SU-DHL-6 (cell line): ENCODE data around the gene ARPC1B.

ENCODE experiments used
- H2AFZ ChIP-seq: fragments of 200-600 bp; sonication (generic); 2 replicates; pipeline ENCODE4 v1.6.1; 2014; ENCODE audit warnings: low read depth, mild to moderate bottlenecking, moderate library complexity, mixed read lengths, antibody characterized with exemption, low read length; ENCODE audit not compliant: severe bottlenecking
- H3F3A ChIP-seq: fragments of 200-600 bp; shearing (Covaris generic); 2 replicates; pipeline ENCODE4 v1.6.0; 2016; ENCODE audit warnings: antibody characterized with exemption, mild to moderate bottlenecking; ENCODE audit not compliant: insufficient read depth
- H3K27ac ChIP-seq: fragments of 200-600 bp; sonication (generic); 2 replicates; pipeline ENCODE4 v1.5.1; 2016; ENCODE audit warnings: low read depth, mild to moderate bottlenecking, low read length, moderate library complexity, mixed read lengths
- H3K27me3 ChIP-seq: fragments of 200-600 bp; sonication (generic), shearing (Covaris generic); 2 replicates; pipeline ENCODE4 v1.6.0; 2014; ENCODE audit warnings: mild to moderate bottlenecking, low read length
- H3K36me3 ChIP-seq: fragments of 200-600 bp; sonication (generic); 2 replicates; pipeline ENCODE4 v1.6.1; 2014; ENCODE audit warnings: mild to moderate bottlenecking, low read length, mixed read lengths
- H3K4me2 ChIP-seq: fragments of 300-600, 200-600 bp; shearing (Covaris generic), sonication (generic); 2 replicates; pipeline ENCODE4 v1.6.0; 2014; ENCODE audit warnings: low read length, low read depth, mild to moderate bottlenecking; ENCODE audit not compliant: poor library complexity, severe bottlenecking
- H3K4me3 ChIP-seq: fragments of 200-600 bp; sonication (generic); 2 replicates; pipeline ENCODE4 v1.5.1; 2014; ENCODE audit warnings: antibody characterized with exemption, low read length, mild to moderate bottlenecking, mixed read lengths; ENCODE audit not compliant: insufficient read depth, poor library complexity, severe bottlenecking
- H3K79me2 ChIP-seq: fragments of 200-600 bp; sonication (generic); 2 replicates; pipeline ENCODE4 v1.6.1; 2014; ENCODE audit warnings: mild to moderate bottlenecking, low read length, moderate library complexity; ENCODE audit not compliant: insufficient read depth
- H3K9ac ChIP-seq: fragments of 200-600 bp; sonication (generic); 2 replicates; pipeline ENCODE4 v1.7.0; 2014; ENCODE audit warnings: mild to moderate bottlenecking, low read length
- H3K9me2 ChIP-seq: fragments of 200-600 bp; sonication (generic); replicated peaks from 2 replicates; pipeline ENCODE4 v1.6.1; 2014; ENCODE audit warnings: low read length; ENCODE audit not compliant: insufficient read depth
- H3K9me3 ChIP-seq: fragments of 200-600 bp; sonication (generic); 2 replicates; pipeline ENCODE4 v1.6.1; 2014; ENCODE audit warnings: low read length, mixed read lengths; ENCODE audit not compliant: insufficient read depth
- H4K20me1 ChIP-seq: fragments of 200-600 bp; sonication (generic); 2 replicates; pipeline ENCODE4 v1.6.1; 2014; ENCODE audit warnings: low read depth, mild to moderate bottlenecking, antibody characterized with exemption, low read length, moderate library complexity, mixed read lengths
- EZH2phosphoT487 ChIP-seq: fragments of 200-600 bp; sonication (generic), shearing (Covaris generic); conservative IDR thresholded peaks from 2 replicates; pipeline ENCODE4 v1.6.1; 2018; ENCODE audit warnings: mild to moderate bottlenecking, antibody characterized with exemption, low read length, moderate library complexity, mixed read lengths
- TF ChIP-seq, protein P1 (sequence below): fragments of 200-600 bp; sonication (generic); IDR thresholded peaks from one replicate; pipeline ENCODE4 v1.5.1; 2017; ENCODE audit warnings: antibody characterized with exemption, mild to moderate bottlenecking, low read length, moderate library complexity; ENCODE audit not compliant: insufficient read depth, poor library complexity, severe bottlenecking

ARPC1B gene

DNA sequence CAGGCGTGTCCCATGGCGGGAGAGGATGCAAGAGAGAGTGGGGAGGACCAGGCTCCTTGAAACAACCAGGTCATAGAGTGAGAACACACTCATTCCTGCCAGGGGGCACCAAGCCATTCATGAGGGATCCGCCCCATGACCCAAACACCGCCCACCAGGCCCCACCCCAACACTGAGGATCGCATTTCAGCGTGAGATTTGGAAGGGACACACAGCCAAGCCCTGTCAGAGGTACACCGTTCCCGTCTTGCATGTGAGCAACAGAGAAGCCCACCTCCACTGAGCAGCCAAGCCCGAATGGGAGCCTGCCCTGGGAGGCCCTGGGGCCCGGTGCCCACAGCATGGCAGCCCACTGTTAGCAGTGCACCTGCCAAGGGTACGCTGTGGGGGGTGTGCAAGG is 7.9 kb upstream of the ARPC1B start:
- Histone ChIP-seq H3K9me3 (no peaks in the 10 kb centered on the region), H3K36me3 (peaks cover 22% of the 10 kb centered on the region; the same call in 1 of the 2 replicates)

GRCh38 chr7:99368750-99369389 is 5.7 kb upstream of the ARPC1B start:
- Histone ChIP-seq H3K4me3 (no peak overlapping the region), H3K79me2 (no peaks in the 10 kb centered on the region), H3F3A (no peaks in the 10 kb centered on the region; the same call in none of the 2 replicates), H3K4me2 (no peak overlapping the region), H2AFZ (no peak overlapping the region), H3K36me3 (peaks cover 10% of the 10 kb centered on the region; the same call in 1 of the 2 replicates), H3K9me3 (no peaks in the 10 kb centered on the region), H3K27ac (no peak overlapping the region), H3K9me2 (no peaks in the 10 kb centered on the region), H4K20me1 (no peaks in the 10 kb centered on the region), H3K9ac (no peak overlapping the region), H3K27me3 (no peaks in the 10 kb centered on the region)
- TF ChIP-seq, protein P1, sequence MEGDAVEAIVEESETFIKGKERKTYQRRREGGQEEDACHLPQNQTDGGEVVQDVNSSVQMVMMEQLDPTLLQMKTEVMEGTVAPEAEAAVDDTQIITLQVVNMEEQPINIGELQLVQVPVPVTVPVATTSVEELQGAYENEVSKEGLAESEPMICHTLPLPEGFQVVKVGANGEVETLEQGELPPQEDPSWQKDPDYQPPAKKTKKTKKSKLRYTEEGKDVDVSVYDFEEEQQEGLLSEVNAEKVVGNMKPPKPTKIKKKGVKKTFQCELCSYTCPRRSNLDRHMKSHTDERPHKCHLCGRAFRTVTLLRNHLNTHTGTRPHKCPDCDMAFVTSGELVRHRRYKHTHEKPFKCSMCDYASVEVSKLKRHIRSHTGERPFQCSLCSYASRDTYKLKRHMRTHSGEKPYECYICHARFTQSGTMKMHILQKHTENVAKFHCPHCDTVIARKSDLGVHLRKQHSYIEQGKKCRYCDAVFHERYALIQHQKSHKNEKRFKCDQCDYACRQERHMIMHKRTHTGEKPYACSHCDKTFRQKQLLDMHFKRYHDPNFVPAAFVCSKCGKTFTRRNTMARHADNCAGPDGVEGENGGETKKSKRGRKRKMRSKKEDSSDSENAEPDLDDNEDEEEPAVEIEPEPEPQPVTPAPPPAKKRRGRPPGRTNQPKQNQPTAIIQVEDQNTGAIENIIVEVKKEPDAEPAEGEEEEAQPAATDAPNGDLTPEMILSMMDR = no peak
- TF ChIP-seq EZH2phosphoT487 = no peak

More for the DNA sequence above, 7.9 kb upstream of the ARPC1B start:
- Histone ChIP-seq H3K79me2 (no peaks in the 10 kb centered on the region), H2AFZ (no peak overlapping the region), H3K4me3 (no peak overlapping the region), H4K20me1 (no peaks in the 10 kb centered on the region), H3K27me3 (no peaks in the 10 kb centered on the region), H3F3A (no peaks in the 10 kb centered on the region; the same call in none of the 2 replicates), H3K27ac (no peak overlapping the region), H3K9ac (no peak overlapping the region), H3K4me2 (no peak overlapping the region), H3K9me2 (no peaks in the 10 kb centered on the region)
- TF ChIP-seq EZH2phosphoT487 = no peak
- TF ChIP-seq, protein P1 = no peak

GRCh38 chr7:99369767-99370391 is 4.7 kb upstream of the ARPC1B start:
- Histone ChIP-seq H4K20me1 (no peaks in the 10 kb centered on the region), H3K4me2 (no peak overlapping the region), H2AFZ (no peak overlapping the region), H3K9ac (no peak overlapping the region), H3K4me3 (no peak overlapping the region), H3F3A (no peaks in the 10 kb centered on the region; the same call in none of the 2 replicates), H3K27me3 (no peaks in the 10 kb centered on the region), H3K9me3 (no peaks in the 10 kb centered on the region), H3K36me3 (peaks cover 6% of the 10 kb centered on the region; the same call in 1 of the 2 replicates), H3K27ac (no peak overlapping the region), H3K79me2 (peaks cover 3% of the 10 kb centered on the region), H3K9me2 (no peaks in the 10 kb centered on the region)
- TF ChIP-seq, protein P1 = no peak
- TF ChIP-seq EZH2phosphoT487 = no peak
